Nephron (organoid): ENCODE measurements around the gene ASB10.

ENCODE experiments used
- H3K27ac Mint-ChIP-seq, 3 experiments: 2 replicates each; pipeline ENCODE4 v1.8.0; 2020; ENCODE audit warnings: mixed read lengths in 3 of 3, mild to moderate bottlenecking in 2 of 3, moderate library complexity in 1 of 3
- H3K27me3 Mint-ChIP-seq: 2 replicates; pipeline ENCODE4 v1.8.0; 2021; ENCODE audit warnings: low read depth, mild to moderate bottlenecking, moderate library complexity, mixed read lengths
- H3K36me3 Mint-ChIP-seq: 2 replicates; pipeline ENCODE4 v1.8.0; 2020; ENCODE audit warnings: low read depth, mixed read lengths
- H3K4me1 Mint-ChIP-seq: 2 replicates; pipeline ENCODE4 v1.8.0; 2020; ENCODE audit warnings: mixed read lengths
- H3K4me3 Mint-ChIP-seq, 3 experiments: 2 replicates each; pipeline ENCODE4 v1.8.0; 2020; ENCODE audit warnings: mild to moderate bottlenecking in 3 of 3, mixed read lengths in 3 of 3, moderate library complexity in 2 of 3
- H3K9me3 Mint-ChIP-seq: 2 replicates; pipeline ENCODE4 v1.8.0; 2020; ENCODE audit warnings: mixed read lengths
- CTCF ChIP-seq, 3 experiments: fragments of 200-600 bp; sonication (generic); IDR thresholded peaks; one replicate each; pipeline ENCODE4 v1.5.0; 2021; ENCODE audit warnings: antibody characterized with exemption in 3 of 3; ENCODE audit not compliant: unreplicated experiment in 3 of 3

ASB10 gene

GRCh38 chr7:151174246-151175046 lies 12.6 kb downstream of the ASB10 start:
- Mint-ChIP-seq H3K4me1 (no peaks in the 10 kb centered on the region), H3K4me3 (no peak overlapping the region), H3K27me3 (peaks cover 84% of the 10 kb centered on the region), H3K27ac (no peak overlapping the region), H3K9me3 (peaks cover 8% of the 10 kb centered on the region), H3K36me3 (no peaks in the 10 kb centered on the region)
- no peak for TF ChIP-seq CTCF (IDR thresholded peaks at IDR 0.05; ENCODE audit: unreplicated experiment in 3 of 3)

GRCh38 chr7:151173386-151174245 lies 13.4 kb downstream of the ASB10 start:
- H3K4me1 Mint-ChIP-seq = peaks cover 2% of the 10 kb centered on the region
- peaks cover 8% of the 10 kb centered on the region for H3K9me3 Mint-ChIP-seq
- H3K27ac Mint-ChIP-seq = no peak overlapping the region
- no peak overlapping the region for H3K4me3 Mint-ChIP-seq
- peaks cover 84% of the 10 kb centered on the region for H3K27me3 Mint-ChIP-seq
- H3K36me3 Mint-ChIP-seq = no peaks in the 10 kb centered on the region
- no peak for TF ChIP-seq CTCF (IDR thresholded peaks at IDR 0.05; ENCODE audit: unreplicated experiment in 3 of 3)

GRCh38 chr7:151172273-151173141 lies 14.5 kb downstream of the ASB10 start:
- Mint-ChIP-seq H3K9me3 (peaks cover 8% of the 10 kb centered on the region), H3K27me3 (peaks cover 86% of the 10 kb centered on the region), H3K4me3 (peak overlapping the region in 1 of 3 experiments; percentile 37), H3K27ac (no peak overlapping the region), H3K4me1 (peaks cover 6% of the 10 kb centered on the region), H3K36me3 (no peaks in the 10 kb centered on the region)
- TF ChIP-seq CTCF (IDR thresholded peaks at IDR 0.05; ENCODE audit: unreplicated experiment in 3 of 3) = peak; percentile 100

- Mint-ChIP-seq H3K4me3 (peak overlapping the region; percentile 70 to 84 (median 76)), H3K4me1 (peaks cover 6% of the 10 kb centered on the region), H3K36me3 (no peaks in the 10 kb centered on the region), H3K27me3 (peaks cover 57% of the 10 kb centered on the region), H3K27ac (no peak overlapping the region), H3K9me3 (peaks cover 8% of the 10 kb centered on the region)
- no peak for TF ChIP-seq CTCF (IDR thresholded peaks at IDR 0.05; ENCODE audit: unreplicated experiment in 3 of 3)
Observed at GRCh38 chr7:151168787-151169162, 18.3 kb downstream of the ASB10 start.

GRCh38 chr7:151168003-151168786 lies 18.9 kb downstream of the ASB10 start:
- Mint-ChIP-seq H3K4me3 (peak overlapping the region; percentile 70 to 84 (median 76)), H3K27me3 (peaks cover 51% of the 10 kb centered on the region), H3K36me3 (no peaks in the 10 kb centered on the region), H3K27ac (no peak overlapping the region), H3K9me3 (peaks cover 8% of the 10 kb centered on the region), H3K4me1 (peaks cover 6% of the 10 kb centered on the region)
- TF ChIP-seq CTCF (IDR thresholded peaks at IDR 0.05; ENCODE audit: unreplicated experiment in 3 of 3) = peak; percentile 53 to 71 (median 56)
